Trophoblast cell (in vitro differentiated cells and primary cell): ENCODE measurements around the gene CUEDC1.

Experiments
- DNase-seq, 2 donors: peaks; one replicate each; pipeline ENCODE4 v3.0.0-alpha.2; 2016
- H2AFZ ChIP-seq: 2 replicates; pipeline ENCODE4 v1.6.1; 2013; ENCODE audit warnings: low read length, moderate library complexity, mild to moderate bottlenecking; ENCODE audit not compliant: insufficient read depth, poor library complexity
- H2AK5ac ChIP-seq: 2 replicates; pipeline ENCODE4 v1.6.1; 2013; ENCODE audit warnings: mild to moderate bottlenecking, low read length
- H2BK120ac ChIP-seq: 2 replicates; pipeline ENCODE4 v1.6.1; 2013; ENCODE audit warnings: low read length, mild to moderate bottlenecking, moderate library complexity; ENCODE audit not compliant: insufficient read depth, poor library complexity
- H2BK12ac ChIP-seq: 2 replicates; pipeline ENCODE4 v1.6.1; 2013; ENCODE audit warnings: mild to moderate bottlenecking, low read length, moderate library complexity
- H2BK5ac ChIP-seq: 2 replicates; pipeline ENCODE4 v1.6.1; 2013; ENCODE audit warnings: low read length, low read depth, moderate library complexity, mild to moderate bottlenecking; ENCODE audit not compliant: poor library complexity
- H3K14ac ChIP-seq: 2 replicates; pipeline ENCODE4 v1.6.1; 2013; ENCODE audit warnings: mild to moderate bottlenecking, low read length
- H3K18ac ChIP-seq: 2 replicates; pipeline ENCODE4 v1.6.1; 2013; ENCODE audit warnings: mild to moderate bottlenecking, low read length
- H3K23ac ChIP-seq: 2 replicates; pipeline ENCODE4 v1.6.1; 2013; ENCODE audit warnings: low read length
- H3K27ac ChIP-seq: 2 replicates; pipeline ENCODE4 v1.5.1; 2013; ENCODE audit warnings: low read depth, mild to moderate bottlenecking, inconsistent platforms, low read length, moderate library complexity
- H3K27me3 ChIP-seq: 2 replicates; pipeline ENCODE4 v1.6.1; 2013; ENCODE audit warnings: inconsistent platforms, mild to moderate bottlenecking, low read length, moderate library complexity; ENCODE audit not compliant: insufficient read depth
- H3K36me3 ChIP-seq, 2 experiments: 1 replicate in 1 of 2; 2 replicates in 1 of 2; pipeline ENCODE4 v1.6.1; 2013; ENCODE audit warnings: low read length in 2 of 2, mild to moderate bottlenecking in 2 of 2, moderate library complexity in 1 of 2; ENCODE audit not compliant: insufficient read depth in 2 of 2, control insufficient read depth in 1 of 2
- H3K4ac ChIP-seq: 2 replicates; pipeline ENCODE4 v1.6.1; 2013; ENCODE audit warnings: low read depth, mild to moderate bottlenecking, low read length, moderate library complexity
- H3K4me1 ChIP-seq, 2 experiments: 1 replicate in 1 of 2; 2 replicates in 1 of 2; pipeline ENCODE4 v1.6.1; 2013; ENCODE audit warnings: low read length in 2 of 2, mild to moderate bottlenecking in 2 of 2, moderate library complexity in 1 of 2; ENCODE audit not compliant: insufficient read depth in 2 of 2, control insufficient read depth in 1 of 2
- H3K4me2 ChIP-seq: 2 replicates; pipeline ENCODE4 v1.6.1; 2013; ENCODE audit warnings: inconsistent platforms, mild to moderate bottlenecking, low read length, moderate library complexity
- H3K4me3 ChIP-seq: 2 replicates; pipeline ENCODE4 v1.5.1; 2013; ENCODE audit warnings: mild to moderate bottlenecking, low read depth, low read length, inconsistent platforms
- H3K79me1 ChIP-seq: one replicate; pipeline ENCODE4 v1.6.1; 2013; ENCODE audit warnings: low read length
- H3K79me2 ChIP-seq: 2 replicates; pipeline ENCODE4 v1.6.1; 2013; ENCODE audit warnings: low read length, mild to moderate bottlenecking; ENCODE audit not compliant: control insufficient read depth, insufficient read depth, poor library complexity
- H3K9ac ChIP-seq: 2 replicates; pipeline ENCODE4 v1.6.1; 2013; ENCODE audit warnings: mild to moderate bottlenecking, low read length
- H3K9me3 ChIP-seq: 2 replicates; pipeline ENCODE4 v1.6.1; 2013; ENCODE audit warnings: low read depth, mild to moderate bottlenecking, control low read depth, inconsistent platforms, low read length; ENCODE audit not compliant: insufficient read depth
- H4K12ac ChIP-seq: 2 replicates; pipeline ENCODE4 v1.6.1; 2013; ENCODE audit warnings: low read depth, mild to moderate bottlenecking, low read length, moderate library complexity
- H4K8ac ChIP-seq: 2 replicates; pipeline ENCODE4 v1.6.1; 2013; ENCODE audit warnings: low read depth, mild to moderate bottlenecking, low read length, moderate library complexity
- H4K91ac ChIP-seq: one replicate; pipeline ENCODE4 v1.6.1; 2013; ENCODE audit warnings: low read depth, mild to moderate bottlenecking, low read length, moderate library complexity
- WGBS: extraction: QIAGEN DNeasy Blood & Tissue Kit; methylation state at CpG from one replicate; pipeline ENCODE4 v1.1.7; 2013; ENCODE audit warnings: missing lambda C conversion rate; ENCODE audit not compliant: insufficient read length, insufficient coverage; ENCODE audit errors: extremely low coverage; 5-methylcytosine and 5-hydroxymethylcytosine counted together

Gene CUEDC1

GRCh38 chr17:57982452-57983170, 27.4 kb upstream of the CUEDC1 start:
- no CpG with 5 or more reads among the region's 14 CpGs for WGBS
- H3K9ac ChIP-seq, result no peak overlapping the region
- no peak overlapping the region for H3K23ac ChIP-seq
- no peak overlapping the region for H2BK120ac ChIP-seq
- no peak overlapping the region for H3K18ac ChIP-seq
- no peak overlapping the region for H4K91ac ChIP-seq
- DNase-seq, result no peak
- H3K4ac ChIP-seq, result no peak overlapping the region
- H3K27ac ChIP-seq, result no peak overlapping the region
- no peak overlapping the region for H4K12ac ChIP-seq
- peaks cover 16% of the 10 kb centered on the region in 2 experiments for H3K36me3 ChIP-seq
- H2AFZ ChIP-seq, result no peak overlapping the region
- no peaks in the 10 kb centered on the region for H3K9me3 ChIP-seq
- H2AK5ac ChIP-seq, result no peak overlapping the region
- no peak overlapping the region for H4K8ac ChIP-seq
- H2BK5ac ChIP-seq, result no peak overlapping the region
- H3K14ac ChIP-seq, result no peak overlapping the region
- no peaks in the 10 kb centered on the region for H3K4me1 ChIP-seq
- no peak overlapping the region for H3K4me2 ChIP-seq
- H2BK12ac ChIP-seq, result no peak overlapping the region
- H3K4me3 ChIP-seq, result no peak overlapping the region
- H3K79me2 ChIP-seq, result peaks cover 8% of the 10 kb centered on the region
- H3K79me1 ChIP-seq, result peaks cover 8% of the 10 kb centered on the region
- no peaks in the 10 kb centered on the region for H3K27me3 ChIP-seq

DNA sequence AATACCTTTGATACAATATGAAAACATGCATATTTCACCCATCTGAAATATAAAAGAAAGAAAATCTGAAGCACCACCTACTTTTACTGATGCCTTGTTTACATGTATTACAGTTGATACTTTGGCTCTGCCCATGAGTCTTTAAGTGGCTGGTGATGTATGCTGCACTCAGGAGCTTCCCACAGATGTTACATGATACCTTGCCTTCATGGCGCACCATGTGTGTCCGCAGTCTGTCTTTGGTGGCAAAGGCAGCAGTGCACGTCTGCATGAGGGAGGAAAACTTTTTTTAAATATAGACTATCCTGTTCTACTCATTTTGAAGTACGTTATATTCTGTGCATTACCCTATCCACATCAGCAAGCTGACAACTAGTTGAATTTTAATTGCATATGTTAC, 25.3 kb upstream of the CUEDC1 start:
- Histone ChIP-seq H2BK120ac (no peak overlapping the region), H3K27ac (no peak overlapping the region), H3K4me2 (no peak overlapping the region), H3K9me3 (no peaks in the 10 kb centered on the region), H3K79me1 (no peaks in the 10 kb centered on the region), H2BK12ac (no peak overlapping the region), H2AFZ (no peak overlapping the region), H4K12ac (no peak overlapping the region), H3K36me3 (peaks cover 26 to 28% of the 10 kb centered on the region in 2 experiments), H3K9ac (no peak overlapping the region), H4K91ac (no peak overlapping the region), H3K79me2 (no peaks in the 10 kb centered on the region), H3K23ac (no peak overlapping the region), H2AK5ac (no peak overlapping the region), H3K18ac (no peak overlapping the region), H3K4me1 (no peaks in the 10 kb centered on the region), H2BK5ac (no peak overlapping the region), H3K4ac (no peak overlapping the region), H4K8ac (no peak overlapping the region), H3K4me3 (no peak overlapping the region), H3K14ac (no peak overlapping the region), H3K27me3 (no peaks in the 10 kb centered on the region)
- no peak for DNase-seq
- WGBS, result no CpG with 5 or more reads among the region's 4 CpGs

DNA sequence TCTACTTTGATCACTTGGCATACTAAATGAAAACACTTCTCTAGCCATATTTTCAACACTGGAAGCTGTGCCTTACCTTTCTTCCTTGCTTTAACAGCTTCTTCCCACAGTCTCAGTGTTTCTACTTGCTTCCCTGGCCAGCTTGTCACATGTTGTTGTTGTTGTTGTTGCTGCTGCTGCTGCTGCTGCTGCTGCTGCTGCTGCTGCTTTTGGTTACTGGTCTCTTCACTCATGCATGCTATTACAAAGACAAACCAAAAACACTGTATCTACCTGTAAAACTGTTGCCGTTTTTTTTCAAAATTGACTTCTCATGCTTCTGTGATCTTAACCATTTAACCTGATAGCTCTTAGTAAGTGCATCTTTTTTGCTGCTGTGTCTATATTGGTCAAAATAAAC, 23.9 kb upstream of the CUEDC1 start:
- Histone ChIP-seq H3K23ac (no peak overlapping the region), H3K27me3 (no peaks in the 10 kb centered on the region), H3K4ac (no peak overlapping the region), H3K27ac (no peak overlapping the region), H3K4me2 (no peak overlapping the region), H3K79me1 (no peaks in the 10 kb centered on the region), H2BK120ac (no peak overlapping the region), H4K91ac (no peak overlapping the region), H3K14ac (no peak overlapping the region), H3K4me1 (no peaks in the 10 kb centered on the region), H2AK5ac (no peak overlapping the region), H3K18ac (no peak overlapping the region), H3K79me2 (no peaks in the 10 kb centered on the region), H4K12ac (no peak overlapping the region), H3K4me3 (no peak overlapping the region), H4K8ac (no peak overlapping the region), H2AFZ (no peak overlapping the region), H2BK12ac (no peak overlapping the region), H3K9ac (no peak overlapping the region), H3K36me3 (peaks cover 30 to 37% of the 10 kb centered on the region in 2 experiments), H2BK5ac (no peak overlapping the region), H3K9me3 (no peaks in the 10 kb centered on the region)
- DNase-seq, result no peak
- no CpG with 5 or more reads among the region's 1 CpG for WGBS

- Histone ChIP-seq H2BK120ac (no peak overlapping the region), H3K4ac (no peak overlapping the region), H3K9me3 (no peaks in the 10 kb centered on the region), H3K18ac (no peak overlapping the region), H3K79me2 (no peaks in the 10 kb centered on the region), H2BK12ac (no peak overlapping the region), H3K36me3 (peaks cover 28 to 38% of the 10 kb centered on the region in 2 experiments), H3K27ac (no peak overlapping the region), H3K9ac (no peak overlapping the region), H2AK5ac (no peak overlapping the region), H3K4me1 (no peaks in the 10 kb centered on the region), H2AFZ (no peak overlapping the region), H2BK5ac (no peak overlapping the region), H4K12ac (no peak overlapping the region), H4K8ac (no peak overlapping the region), H3K79me1 (no peaks in the 10 kb centered on the region), H3K27me3 (no peaks in the 10 kb centered on the region), H4K91ac (no peak overlapping the region), H3K23ac (no peak overlapping the region), H3K4me3 (no peak overlapping the region), H3K4me2 (no peak overlapping the region), H3K14ac (no peak overlapping the region)
- no CpG with 5 or more reads among the region's 3 CpGs for WGBS
- no peak for DNase-seq
Observed at GRCh38 chr17:57976594-57976993, 21.4 kb upstream of the CUEDC1 start.
